ENCODE results near the gene VOPP1. TPM values are rescaled to one million over a fixed set of nuclear protein-coding genes. Genes with fewer than 3 reads are reported as not detected.

Gene VOPP1
- total and polyA plus RNA-seq, 10 of the 15 experiments (the other 5 are each of a cell fraction or from before 2014, with no cell fraction given), result 32.8 to 206 (median 129) TPM

DNA sequence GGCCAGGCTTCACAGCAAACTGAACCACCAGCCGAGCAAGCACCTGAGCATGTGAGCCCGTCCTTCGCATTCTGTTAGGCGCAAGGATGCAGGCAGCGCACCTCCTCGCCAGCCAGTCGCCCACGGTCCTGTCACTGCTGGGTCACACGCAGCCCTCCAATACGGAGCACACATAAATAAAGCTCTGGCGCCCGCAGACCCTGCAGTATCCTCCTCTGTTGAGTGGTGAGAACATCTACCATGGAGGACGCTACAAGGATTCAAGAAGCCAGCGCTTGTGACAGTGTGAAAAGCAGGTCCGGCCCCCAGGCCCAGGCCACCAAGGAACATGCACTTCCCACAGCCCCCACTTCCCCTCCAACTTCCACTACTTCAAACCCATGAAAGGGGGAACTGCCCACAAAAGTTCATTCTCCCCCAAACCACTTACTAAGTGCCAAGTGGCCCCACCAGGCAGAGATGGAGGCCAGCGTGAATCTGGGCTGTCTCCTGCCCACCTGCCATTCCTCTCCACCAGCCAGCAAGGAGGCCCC, 34.8 kb downstream of the VOPP1 start:
- intact Hi-C loops (cut with micrococcal nuclease; ENCODE audit: unreplicated experiment) (loop anchor here (5.0 kb wide), 1 partner anchor 515 kb away; the partner anchor contains the start of genes CCT6A and PSPH), in situ Hi-C loops (cut with MboI) (no loop called here)
- 7% methylated on average over 15 of the region's 16 CpGs for WGBS (ENCODE audit: insufficient coverage, insufficient replicate concordance, low lambda C conversion rate, missing lambda C conversion rate)
- Histone ChIP-seq H3K36me3 (ENCODE audit: control insufficient read depth in 2 of 2, insufficient read depth in 2 of 2, low read length in 1 of 2) (peaks cover 2 to 12% of the 10 kb centered on the region in 2 experiments), H3K27me3 (replicated peaks in 1 of 2; ENCODE audit: control insufficient read depth in 2 of 2, insufficient read depth in 2 of 2, low read length in 1 of 2) (no peaks in the 10 kb centered on the region), H2AFZ (ENCODE audit: control insufficient read depth, low read depth, low read length) (no peak overlapping the region), H3K9ac (ENCODE audit: control insufficient read depth, insufficient read depth, low read length) (peak overlapping the region; percentile 89), H3K27ac (ENCODE audit: control insufficient read depth, insufficient read depth) (peak overlapping the region; percentile 98), H3K4me3 (peak overlapping the region; percentile 78), H4K20me1 (ENCODE audit: control insufficient read depth, insufficient read depth) (no peaks in the 10 kb centered on the region), H3K4me2 (ENCODE audit: control insufficient read depth, insufficient read depth) (peak overlapping the region; percentile 76), H3K9me3 (replicated peaks; ENCODE audit: control insufficient read depth, insufficient read depth, low read length) (no peaks in the 10 kb centered on the region), H3K4me1 (ENCODE audit: control insufficient read depth, insufficient read depth, low read length) (peaks cover 59% of the 10 kb centered on the region), H3K79me2 (ENCODE audit: control insufficient read depth, insufficient read depth, low read length) (peaks cover 86% of the 10 kb centered on the region)
- BruUV-seq (replicated peaks), result no TSS peak
- ChIA-PET CTCF (interaction anchor here (1.1 to 10.5 kb wide), 7 partner anchors 9 to 60 kb away, joined by 3 to 87 read pairs (median 6); no protein-coding TSS in a partner anchor), RAD21 (ENCODE audit: unreplicated experiment) (interaction anchor here (0.9 to 12.4 kb wide), 7 partner anchors 9 to 31 kb away, joined by 3 to 245 read pairs (median 16); partner anchors contain the start of gene VOPP1), POLR2A (interaction anchor here (1.1 to 12.5 kb wide), 4 partner anchors 9 to 30 kb away, joined by 3 to 156 read pairs (median 64); no protein-coding TSS in a partner anchor), SMC1A (ENCODE audit: uncharacterized antibody, unreplicated experiment) (interaction anchor here (1.0 to 15.0 kb wide), 10 partner anchors 10 to 231 kb away, joined by 3 to 354 read pairs (median 7); partner anchors contain the start of gene VOPP1)
- FAIRE-seq, result no peak
- no peak for DNase-seq (ENCODE audit: low read depth, low spot score)
- TF ChIP-seq SMAD5 (IDR thresholded peaks at IDR 0.05; ENCODE audit: low read depth) (0 out of 2 replicates have a peak, but pooled peaks have one; percentile 57), FOXK2 (IDR thresholded peaks at IDR 0.05) (no peak), YY1 (IDR thresholded peaks at IDR 0.05; ENCODE audit: low read depth, low read length) (0 out of 2 replicates have a peak, but pooled peaks have one; percentile 5)
- TF ChIP-seq, protein P1, sequence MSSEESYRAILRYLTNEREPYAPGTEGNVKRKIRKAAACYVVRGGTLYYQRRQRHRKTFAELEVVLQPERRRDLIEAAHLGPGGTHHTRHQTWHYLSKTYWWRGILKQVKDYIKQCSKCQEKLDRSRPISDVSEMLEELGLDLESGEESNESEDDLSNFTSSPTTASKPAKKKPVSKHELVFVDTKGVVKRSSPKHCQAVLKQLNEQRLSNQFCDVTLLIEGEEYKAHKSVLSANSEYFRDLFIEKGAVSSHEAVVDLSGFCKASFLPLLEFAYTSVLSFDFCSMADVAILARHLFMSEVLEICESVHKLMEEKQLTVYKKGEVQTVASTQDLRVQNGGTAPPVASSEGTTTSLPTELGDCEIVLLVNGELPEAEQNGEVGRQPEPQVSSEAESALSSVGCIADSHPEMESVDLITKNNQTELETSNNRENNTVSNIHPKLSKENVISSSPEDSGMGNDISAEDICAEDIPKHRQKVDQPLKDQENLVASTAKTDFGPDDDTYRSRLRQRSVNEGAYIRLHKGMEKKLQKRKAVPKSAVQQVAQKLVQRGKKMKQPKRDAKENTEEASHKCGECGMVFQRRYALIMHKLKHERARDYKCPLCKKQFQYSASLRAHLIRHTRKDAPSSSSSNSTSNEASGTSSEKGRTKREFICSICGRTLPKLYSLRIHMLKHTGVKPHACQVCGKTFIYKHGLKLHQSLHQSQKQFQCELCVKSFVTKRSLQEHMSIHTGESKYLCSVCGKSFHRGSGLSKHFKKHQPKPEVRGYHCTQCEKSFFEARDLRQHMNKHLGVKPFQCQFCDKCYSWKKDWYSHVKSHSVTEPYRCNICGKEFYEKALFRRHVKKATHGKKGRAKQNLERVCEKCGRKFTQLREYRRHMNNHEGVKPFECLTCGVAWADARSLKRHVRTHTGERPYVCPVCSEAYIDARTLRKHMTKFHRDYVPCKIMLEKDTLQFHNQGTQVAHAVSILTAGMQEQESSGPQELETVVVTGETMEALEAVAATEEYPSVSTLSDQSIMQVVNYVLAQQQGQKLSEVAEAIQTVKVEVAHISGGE (CRISPR knock-in tag; IDR thresholded peaks at IDR 0.05), result no peak
- no peak for ATAC-seq
